NOMO-1 (cell line): ENCODE results near the gene ZSCAN2.
"Not testable (repeated sequence)": the region's sequence is repeated elsewhere in the genome, so short reads cannot be mapped to it uniquely, and the experiment has no call there.

Experiments
- DNase-seq, 2 experiments: peaks; one replicate each; lab custom pipeline; 2025; ENCODE audit not compliant: unreplicated experiment in 2 of 2; lab: John Stamatoyannopoulos, UW

Gene ZSCAN2

GRCh38 chr15:84600687-84601554 is at the start of gene ZSCAN2:
TSS of gene ZSCAN2 (plus strand) at chr15:84601009. CDS start at chr15:84603928, 2,919 bp downstream.
- DNase-seq = peak; percentile 94 to 97

DNA sequence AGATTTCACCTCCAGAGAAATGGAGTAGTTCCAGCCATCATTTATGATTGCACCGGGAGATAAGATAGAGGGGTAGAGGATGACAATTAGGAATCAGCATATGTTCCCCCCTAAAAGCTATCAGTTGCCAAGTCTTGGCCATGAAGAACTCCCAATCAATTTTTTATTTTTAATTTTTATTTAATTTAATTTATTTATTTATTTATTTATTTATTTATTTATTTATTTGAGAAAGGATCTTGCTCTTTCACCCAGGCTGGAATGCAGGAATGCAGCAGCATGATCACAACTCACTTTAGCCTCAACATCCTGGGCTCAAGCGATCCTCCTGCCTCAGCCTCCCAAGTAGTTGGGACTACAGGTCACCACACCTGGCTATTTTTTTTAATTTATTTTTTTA is 49.2 kb upstream of the ZSCAN2 start:
- not testable (repeated sequence) for DNase-seq

- DNase-seq = no peak
Observed at GRCh38 chr15:84552896-84553295, 47.9 kb upstream of the ZSCAN2 start.

DNA sequence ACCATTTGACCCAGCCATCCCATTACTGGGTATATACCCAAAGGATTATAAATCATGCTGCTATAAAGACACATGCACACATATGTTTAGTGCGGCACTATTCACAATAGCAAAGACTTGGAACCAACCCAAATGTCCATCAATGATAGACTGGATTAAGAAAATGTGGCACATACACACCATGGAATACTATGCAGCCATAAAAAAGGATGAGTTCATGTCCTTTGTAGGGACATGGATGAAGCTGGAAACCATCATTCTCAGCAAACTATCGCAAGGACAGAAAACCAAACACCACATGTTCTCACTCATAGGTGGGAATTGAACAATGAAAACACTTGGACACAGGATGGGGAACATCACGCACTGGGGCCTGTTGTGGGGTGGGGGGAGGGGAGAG is 44.1 kb upstream of the ZSCAN2 start:
- DNase-seq = not testable (repeated sequence)

GRCh38 chr15:84568021-84568420 is 32.8 kb upstream of the ZSCAN2 start:
- DNase-seq = not testable (repeated sequence)

GRCh38 chr15:84570164-84570735 is 30.6 kb upstream of the ZSCAN2 start:
- peak; percentile 28 to 40 for DNase-seq

GRCh38 chr15:84572231-84572630 is 28.6 kb upstream of the ZSCAN2 start:
- DNase-seq = no peak

DNA sequence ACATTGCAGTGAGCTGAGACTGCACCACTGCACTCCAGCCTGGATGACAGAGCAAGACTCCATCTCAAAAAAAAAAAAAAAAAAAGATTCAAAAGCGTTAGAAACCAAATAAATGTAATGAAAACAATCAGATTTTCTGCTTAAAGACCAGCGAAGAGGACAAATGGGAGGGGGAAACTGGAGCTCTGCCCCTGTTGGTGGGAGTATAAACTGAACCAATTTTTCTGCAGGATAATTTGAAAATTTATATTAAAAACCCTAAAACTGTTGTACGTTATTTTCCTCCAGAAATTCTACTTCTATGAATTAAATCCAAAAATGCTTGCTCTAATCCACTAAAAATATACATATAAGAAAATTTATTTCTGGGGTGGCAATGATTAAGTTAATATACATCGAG is 25.3 kb upstream of the ZSCAN2 start:
- no peak for DNase-seq

- not testable (repeated sequence) for DNase-seq
Observed at GRCh38 chr15:84577891-84578290, 22.9 kb upstream of the ZSCAN2 start.

DNA sequence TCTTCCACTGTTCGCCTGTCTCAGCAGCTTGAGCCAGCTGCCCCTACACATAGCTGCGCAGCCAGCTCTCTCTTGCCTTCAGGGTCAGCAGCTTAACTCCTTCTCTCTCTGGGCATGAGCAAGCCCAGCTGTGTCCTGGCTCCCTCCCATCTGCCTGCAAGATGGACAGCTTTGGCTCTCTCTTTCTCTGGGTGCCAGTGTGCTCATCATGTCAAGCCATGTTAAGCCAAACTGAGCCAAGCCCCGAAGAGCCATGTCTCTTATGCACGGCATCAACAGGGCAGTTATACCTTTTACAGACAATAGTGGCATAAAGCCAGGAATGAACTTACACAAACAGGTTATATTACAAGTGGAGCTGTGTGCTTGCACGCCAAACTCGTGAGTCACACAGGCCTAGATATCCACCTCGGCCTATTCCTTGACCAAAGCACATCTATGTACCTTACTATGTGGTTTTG is 21.5 kb upstream of the ZSCAN2 start:
- DNase-seq = not testable (repeated sequence)

DNA sequence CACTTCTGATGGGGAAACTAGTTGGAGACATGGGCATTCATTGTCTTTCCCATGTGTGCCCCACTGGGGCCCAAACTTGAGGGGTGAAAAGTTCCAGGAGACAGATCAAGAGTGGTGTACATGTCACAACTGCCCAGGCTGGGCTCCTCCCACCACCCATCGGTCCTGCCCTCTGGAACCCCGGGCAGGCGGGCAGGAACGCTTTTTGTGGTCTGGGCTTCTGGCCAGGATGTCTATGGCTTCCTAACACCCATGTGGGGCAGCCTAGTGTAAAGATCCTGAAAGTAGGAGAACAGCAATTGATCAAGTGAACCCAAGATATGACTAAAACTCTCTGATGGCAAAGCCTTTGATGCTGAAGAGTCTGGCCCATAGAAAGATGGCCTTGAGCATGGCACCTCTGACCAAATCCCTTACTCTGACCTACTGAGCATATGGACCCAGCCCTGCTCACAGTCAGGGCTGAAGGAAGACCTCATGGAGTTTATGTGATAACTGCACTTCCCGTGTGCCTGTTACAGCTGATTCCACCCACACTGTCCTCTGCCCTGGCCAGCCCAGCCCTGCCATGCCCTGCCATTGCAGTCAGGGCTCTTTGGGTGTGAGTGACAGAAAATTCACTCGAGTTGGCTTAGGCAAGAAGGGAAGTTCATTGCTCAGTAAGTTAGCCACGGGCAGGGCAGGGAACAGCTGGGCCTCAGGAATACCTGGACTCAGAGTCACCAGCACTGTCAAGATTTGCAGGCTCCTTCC is 19.0 kb upstream of the ZSCAN2 start:
- DNase-seq = not testable (repeated sequence)

DNA sequence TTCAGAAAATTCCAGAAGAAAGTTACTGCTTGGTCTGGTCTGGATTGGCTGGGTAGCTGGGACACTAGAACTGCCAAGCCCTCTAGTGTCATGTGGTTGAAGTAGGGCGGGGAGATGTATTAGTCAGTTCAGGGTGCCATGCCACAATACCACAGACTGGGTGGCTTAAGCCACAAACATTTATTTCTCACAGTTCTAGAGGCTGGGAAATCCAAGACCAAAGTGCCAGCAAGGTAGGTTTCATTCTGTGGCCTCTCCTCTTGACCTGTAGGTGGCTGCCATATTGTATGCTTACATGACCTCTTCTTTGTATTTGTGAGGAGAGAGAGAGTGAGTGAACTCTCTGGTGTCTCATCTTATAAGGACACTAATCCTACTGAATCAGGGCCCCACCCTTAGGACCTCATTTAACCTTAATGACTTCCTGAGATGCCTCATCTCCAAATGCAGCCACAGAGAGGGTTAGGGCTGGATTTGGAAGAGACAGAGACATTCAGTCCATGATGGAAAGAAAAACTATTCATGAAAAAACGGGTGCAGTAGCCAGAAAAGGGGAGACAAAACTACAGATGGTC is 18.1 kb upstream of the ZSCAN2 start:
- no peak for DNase-seq

GRCh38 chr15:84583921-84584320 is 16.9 kb upstream of the ZSCAN2 start:
- not testable (repeated sequence) for DNase-seq

DNA sequence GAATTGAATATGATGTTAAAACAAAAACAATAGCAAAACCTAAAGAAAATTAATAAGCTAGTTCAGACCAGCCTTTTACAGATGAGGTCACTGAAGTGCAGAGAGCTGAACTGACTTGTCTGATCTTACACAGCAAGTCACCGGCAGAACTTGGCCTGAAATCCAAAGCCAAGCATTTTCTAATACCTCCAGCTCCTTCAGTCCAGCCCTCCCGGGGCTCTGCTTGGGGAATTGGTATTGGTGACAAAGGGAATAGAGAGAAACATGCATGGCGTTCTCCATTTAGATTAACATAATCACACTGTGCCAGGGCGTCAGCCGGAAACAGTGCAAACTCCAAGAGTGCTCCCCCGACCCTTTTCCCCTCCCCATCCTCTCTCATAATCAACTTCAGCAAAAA is 14.1 kb upstream of the ZSCAN2 start:
- DNase-seq = no peak

DNA sequence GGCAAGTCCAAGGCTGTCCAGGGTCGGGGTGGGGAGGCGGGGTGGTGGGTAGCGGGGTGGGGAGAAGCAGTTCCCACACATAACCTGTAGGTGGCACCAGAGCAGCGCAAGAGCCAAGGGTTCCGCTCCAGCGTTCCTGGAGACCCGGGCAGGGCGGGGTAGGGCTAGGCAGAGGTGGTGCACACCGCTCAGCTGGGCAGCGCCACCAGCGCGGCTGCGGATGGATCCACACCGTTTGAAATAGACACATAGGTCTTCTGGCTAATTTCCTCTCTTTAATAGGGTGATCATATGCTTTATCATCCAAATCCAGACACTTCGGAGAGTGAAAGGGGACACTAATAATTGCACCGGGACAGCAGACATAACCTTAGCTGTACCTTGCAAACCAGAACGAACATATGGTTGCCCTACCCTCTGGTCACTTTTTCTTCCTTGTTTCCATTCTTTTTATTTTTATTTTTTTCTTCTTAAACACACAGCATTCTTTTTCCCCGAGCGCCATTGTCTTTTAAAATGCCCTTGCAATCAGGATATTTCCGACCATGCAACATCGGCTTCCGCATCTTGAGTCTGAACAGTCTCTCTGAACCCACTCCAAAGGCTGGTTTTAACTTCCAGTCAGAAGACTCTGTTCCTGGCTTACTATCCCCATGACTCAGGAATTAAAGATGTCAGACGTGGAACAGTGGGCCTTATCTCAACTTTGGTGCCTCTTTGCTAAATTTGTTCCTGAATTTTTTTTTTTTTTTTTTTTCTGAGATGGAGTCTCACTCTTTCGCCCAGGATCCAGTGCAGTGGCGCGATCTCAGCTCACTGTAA is 12.5 kb upstream of the ZSCAN2 start:
- peak; percentile 87 to 92 for DNase-seq

DNA sequence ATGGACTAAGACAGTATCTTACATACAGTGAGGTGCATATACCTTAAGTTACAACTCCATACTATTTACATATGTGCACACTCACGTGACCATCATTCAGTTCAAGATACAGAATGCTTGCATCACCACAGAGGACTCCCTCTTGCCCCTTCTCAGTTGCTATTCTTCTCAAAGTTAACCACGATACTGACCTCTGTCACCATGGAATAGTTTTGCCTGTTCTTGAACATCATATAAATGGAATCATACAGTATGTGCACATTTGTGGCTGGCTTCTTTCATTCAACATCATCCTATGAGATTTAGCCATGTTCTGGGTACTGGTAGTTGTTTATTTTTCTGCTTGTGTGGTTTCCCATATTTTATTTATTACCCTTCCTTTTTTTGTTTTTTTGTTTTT is 10.4 kb upstream of the ZSCAN2 start:
- no peak for DNase-seq

- DNase-seq = no peak
Observed at GRCh38 chr15:84591815-84592214, 9.0 kb upstream of the ZSCAN2 start.

DNA sequence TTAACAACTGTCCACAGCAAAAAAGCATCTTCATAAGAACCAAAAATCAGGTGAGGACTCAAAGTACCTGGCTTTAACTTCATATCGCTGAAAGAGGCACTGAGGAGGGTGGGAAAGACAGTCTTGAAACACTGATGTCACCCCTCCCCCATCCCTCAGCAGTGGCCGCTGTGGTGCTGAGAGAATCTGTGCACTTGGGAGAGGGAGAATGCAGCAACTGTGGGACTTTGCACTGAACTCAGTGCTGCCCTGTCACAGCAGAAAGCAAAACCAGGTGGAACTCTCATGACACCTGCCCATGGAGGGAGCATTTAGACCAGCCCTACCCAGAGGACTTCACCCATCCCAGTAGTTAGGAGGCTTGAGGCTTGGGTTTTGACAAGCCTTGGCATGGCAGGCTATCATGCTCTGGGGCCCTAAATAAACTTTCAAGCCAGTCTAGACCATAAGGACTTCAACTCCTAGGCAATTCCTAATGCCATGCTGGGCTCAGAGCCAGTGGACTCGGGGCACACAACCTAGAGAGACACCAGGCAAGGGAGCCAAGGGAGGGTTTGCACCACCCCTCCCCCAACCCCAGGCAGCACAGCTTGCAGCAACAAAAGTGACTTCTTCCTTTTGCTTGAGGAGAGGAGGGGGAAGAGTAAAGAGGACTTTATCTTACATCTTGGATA is 6.1 kb upstream of the ZSCAN2 start:
- peak; percentile 22 to 54 for DNase-seq

DNA sequence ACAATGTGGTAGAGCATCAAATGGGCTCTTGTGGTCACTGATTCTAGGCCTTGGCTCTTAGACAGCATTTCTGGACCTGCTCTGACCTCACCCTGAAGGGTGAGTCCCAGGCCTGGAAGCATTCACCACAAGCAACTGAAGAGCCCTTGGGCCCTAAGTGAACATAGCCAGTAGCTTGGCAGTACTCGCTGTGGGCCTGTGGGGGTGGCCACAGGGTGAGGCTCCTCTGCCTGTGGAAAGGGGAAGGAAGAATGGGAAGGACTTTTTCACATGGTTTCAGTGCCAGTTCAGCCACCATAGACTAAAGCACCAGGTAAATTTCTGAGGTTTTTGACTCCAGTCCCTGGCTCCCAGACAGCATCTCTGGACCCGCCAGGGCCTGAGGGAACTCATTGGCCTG is 5.1 kb upstream of the ZSCAN2 start:
- DNase-seq = peak; percentile 56 to 71

- DNase-seq = no peak
Observed at GRCh38 chr15:84597296-84597695, 3.5 kb upstream of the ZSCAN2 start.
